Body of pancreas (tissue), 4 donors: ENCODE data around the gene GRK7.

Source experiments
- POLR2A ChIP-seq, 3 donors: fragments of 450-650 bp; IDR thresholded peaks; one replicate each; pipeline ENCODE4 v1.6.1; 2016; ENCODE audit warnings: antibody characterized with exemption in 3 of 3, mild to moderate bottlenecking in 2 of 3
- TF ChIP-seq, protein P1 (sequence below), 7 experiments: fragments of 450-650 bp in 4 of 7; fragments of 200-600 bp in 3 of 7; sonication (generic) in 3 of 7; IDR thresholded peaks; one replicate each; pipeline ENCODE4 v1.5.1; 2016 to 2019; ENCODE audit warnings: antibody characterized with exemption in 7 of 7

DNA sequence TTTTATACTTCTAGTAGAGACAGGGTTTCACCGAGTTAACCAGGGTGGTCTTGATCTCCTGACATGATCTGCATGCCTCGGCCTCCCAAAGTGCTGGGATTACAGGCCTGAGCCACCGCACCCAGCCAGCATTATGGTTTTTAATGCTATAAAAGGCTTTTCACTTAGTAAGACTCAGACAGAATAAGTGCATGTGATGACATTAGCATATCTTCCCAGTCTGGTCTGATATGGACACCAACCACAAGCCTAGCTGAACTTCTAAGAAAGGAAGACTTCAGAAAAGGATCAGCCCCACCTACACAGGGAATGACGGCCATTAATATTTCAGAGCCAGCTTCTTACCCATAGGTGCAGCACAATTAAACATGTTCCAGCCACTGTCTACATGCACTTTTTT is 27.0 kb downstream of the GRK7 start:
- TF ChIP-seq, protein P1, sequence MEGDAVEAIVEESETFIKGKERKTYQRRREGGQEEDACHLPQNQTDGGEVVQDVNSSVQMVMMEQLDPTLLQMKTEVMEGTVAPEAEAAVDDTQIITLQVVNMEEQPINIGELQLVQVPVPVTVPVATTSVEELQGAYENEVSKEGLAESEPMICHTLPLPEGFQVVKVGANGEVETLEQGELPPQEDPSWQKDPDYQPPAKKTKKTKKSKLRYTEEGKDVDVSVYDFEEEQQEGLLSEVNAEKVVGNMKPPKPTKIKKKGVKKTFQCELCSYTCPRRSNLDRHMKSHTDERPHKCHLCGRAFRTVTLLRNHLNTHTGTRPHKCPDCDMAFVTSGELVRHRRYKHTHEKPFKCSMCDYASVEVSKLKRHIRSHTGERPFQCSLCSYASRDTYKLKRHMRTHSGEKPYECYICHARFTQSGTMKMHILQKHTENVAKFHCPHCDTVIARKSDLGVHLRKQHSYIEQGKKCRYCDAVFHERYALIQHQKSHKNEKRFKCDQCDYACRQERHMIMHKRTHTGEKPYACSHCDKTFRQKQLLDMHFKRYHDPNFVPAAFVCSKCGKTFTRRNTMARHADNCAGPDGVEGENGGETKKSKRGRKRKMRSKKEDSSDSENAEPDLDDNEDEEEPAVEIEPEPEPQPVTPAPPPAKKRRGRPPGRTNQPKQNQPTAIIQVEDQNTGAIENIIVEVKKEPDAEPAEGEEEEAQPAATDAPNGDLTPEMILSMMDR (IDR thresholded peaks at IDR 0.05) = no peak
- TF ChIP-seq POLR2A (IDR thresholded peaks at IDR 0.05) = no peak
